Measurements from ENCODE around the gene CCDC171.
"Not testable (repeated sequence)": the region's sequence is repeated elsewhere in the genome, so short reads cannot be mapped to it uniquely, and the experiment has no call there.

CCDC171 gene

GRCh38 chr9:15553528-15553898 lies 670 bp downstream of the CCDC171 start:
- no peak for DNase-seq (ENCODE audit: low read depth)
- TF ChIP-seq, protein P1, sequence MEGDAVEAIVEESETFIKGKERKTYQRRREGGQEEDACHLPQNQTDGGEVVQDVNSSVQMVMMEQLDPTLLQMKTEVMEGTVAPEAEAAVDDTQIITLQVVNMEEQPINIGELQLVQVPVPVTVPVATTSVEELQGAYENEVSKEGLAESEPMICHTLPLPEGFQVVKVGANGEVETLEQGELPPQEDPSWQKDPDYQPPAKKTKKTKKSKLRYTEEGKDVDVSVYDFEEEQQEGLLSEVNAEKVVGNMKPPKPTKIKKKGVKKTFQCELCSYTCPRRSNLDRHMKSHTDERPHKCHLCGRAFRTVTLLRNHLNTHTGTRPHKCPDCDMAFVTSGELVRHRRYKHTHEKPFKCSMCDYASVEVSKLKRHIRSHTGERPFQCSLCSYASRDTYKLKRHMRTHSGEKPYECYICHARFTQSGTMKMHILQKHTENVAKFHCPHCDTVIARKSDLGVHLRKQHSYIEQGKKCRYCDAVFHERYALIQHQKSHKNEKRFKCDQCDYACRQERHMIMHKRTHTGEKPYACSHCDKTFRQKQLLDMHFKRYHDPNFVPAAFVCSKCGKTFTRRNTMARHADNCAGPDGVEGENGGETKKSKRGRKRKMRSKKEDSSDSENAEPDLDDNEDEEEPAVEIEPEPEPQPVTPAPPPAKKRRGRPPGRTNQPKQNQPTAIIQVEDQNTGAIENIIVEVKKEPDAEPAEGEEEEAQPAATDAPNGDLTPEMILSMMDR (conservative IDR thresholded peaks at IDR 0.05; ENCODE audit: low read depth, low read length): no peak
- H3K4me3 ChIP-seq (ENCODE audit: low read length): peak overlapping the region; percentile 92

DNA sequence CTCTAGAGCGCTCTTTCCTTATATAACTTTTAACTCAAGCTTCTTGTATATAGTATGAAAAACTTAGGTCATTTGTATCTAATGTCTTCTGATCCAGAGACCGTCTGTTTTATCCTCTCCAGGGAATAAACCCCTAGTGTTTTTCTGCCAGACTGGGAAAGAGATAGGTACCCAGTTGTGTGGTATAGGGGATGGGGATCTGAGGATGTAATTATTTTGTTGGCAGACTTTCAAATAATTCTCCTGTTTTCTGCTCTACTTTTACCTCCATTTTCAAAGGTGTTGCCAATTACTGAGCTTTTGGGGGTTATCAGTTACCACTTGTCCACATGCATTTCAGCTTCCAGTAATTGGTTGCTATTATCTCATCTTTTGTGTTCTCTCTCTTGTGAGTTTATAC lies 17.9 kb downstream of the CCDC171 start:
- H3K4me3 ChIP-seq (ENCODE audit: low read length): no peak overlapping the region
- DNase-seq (ENCODE audit: low read depth): no peak
- TF ChIP-seq, protein P1 (conservative IDR thresholded peaks at IDR 0.05; ENCODE audit: low read depth, low read length): no peak

DNA sequence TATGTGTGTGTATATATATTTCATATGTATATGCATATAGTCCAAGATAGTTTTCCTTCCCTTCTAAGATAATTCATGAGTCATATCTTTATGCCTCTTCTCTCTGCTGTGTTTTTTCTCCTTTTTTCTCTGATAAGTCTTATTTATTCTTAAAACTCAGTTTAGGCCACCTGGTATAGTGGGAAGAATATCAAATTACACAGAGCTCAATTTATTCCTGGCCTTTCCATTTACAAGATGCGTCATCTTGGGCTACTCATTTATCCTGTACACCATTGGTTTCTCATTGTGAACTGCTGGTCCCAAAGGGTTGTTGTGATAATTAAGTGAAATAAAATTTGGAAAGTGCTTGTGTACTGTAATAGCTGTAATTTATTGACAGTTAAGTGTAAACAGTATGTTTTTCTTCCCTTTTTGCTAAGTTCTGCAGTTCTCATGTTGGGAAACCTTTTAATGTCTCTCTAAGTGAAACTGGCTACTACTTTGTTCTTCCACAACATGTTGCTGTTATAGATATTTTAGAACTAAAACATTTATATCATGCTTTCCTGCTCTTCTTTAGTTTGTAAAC lies 19.4 kb downstream of the CCDC171 start:
- no peak overlapping the region for H3K4me3 ChIP-seq (ENCODE audit: low read length)
- no peak for DNase-seq (ENCODE audit: low read depth)
- TF ChIP-seq, protein P1 (conservative IDR thresholded peaks at IDR 0.05; ENCODE audit: low read depth, low read length): no peak

- no peak for DNase-seq (ENCODE audit: low read depth)
- H3K4me3 ChIP-seq (ENCODE audit: low read length): no peak overlapping the region
- TF ChIP-seq, protein P1 (conservative IDR thresholded peaks at IDR 0.05; ENCODE audit: low read depth, low read length): no peak
These were observed 23.7 kb downstream of the CCDC171 start for GRCh38 chr9:15576350-15577050.

- TF ChIP-seq, protein P1 (conservative IDR thresholded peaks at IDR 0.05; ENCODE audit: low read depth, low read length): no peak
- no peak for DNase-seq (ENCODE audit: low read depth)
- H3K4me3 ChIP-seq (ENCODE audit: low read length): no peak overlapping the region
These were observed 25.9 kb downstream of the CCDC171 start for GRCh38 chr9:15578714-15579113.

DNA sequence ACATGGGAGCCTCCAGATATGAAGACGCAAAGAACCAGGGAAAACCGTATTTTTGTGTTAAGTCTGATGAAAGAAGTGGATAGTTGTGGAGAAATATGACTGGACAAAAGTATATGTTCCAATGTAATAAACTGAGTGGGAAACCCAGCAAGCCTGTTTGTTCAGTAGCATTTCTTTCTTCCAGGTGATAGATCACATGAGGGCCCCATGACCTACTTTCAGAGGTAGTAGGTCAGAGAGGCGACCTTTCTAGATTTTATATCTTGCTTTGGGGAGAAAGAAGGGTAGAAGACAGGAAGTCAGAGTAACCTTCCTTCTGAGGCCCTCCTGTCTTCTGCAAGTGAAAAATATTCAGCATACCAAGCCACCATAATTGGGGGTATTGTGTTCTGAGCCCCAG lies 31.5 kb downstream of the CCDC171 start:
- DNase-seq (ENCODE audit: low read depth): no peak
- no peak overlapping the region for H3K4me3 ChIP-seq (ENCODE audit: low read length)
- TF ChIP-seq, protein P1 (conservative IDR thresholded peaks at IDR 0.05; ENCODE audit: low read depth, low read length): no peak

GRCh38 chr9:15592317-15592716 lies 39.5 kb downstream of the CCDC171 start:
- H3K4me3 ChIP-seq (ENCODE audit: low read length): no peak overlapping the region
- TF ChIP-seq, protein P1 (conservative IDR thresholded peaks at IDR 0.05; ENCODE audit: low read depth, low read length): no peak
- no peak for DNase-seq (ENCODE audit: low read depth)

DNA sequence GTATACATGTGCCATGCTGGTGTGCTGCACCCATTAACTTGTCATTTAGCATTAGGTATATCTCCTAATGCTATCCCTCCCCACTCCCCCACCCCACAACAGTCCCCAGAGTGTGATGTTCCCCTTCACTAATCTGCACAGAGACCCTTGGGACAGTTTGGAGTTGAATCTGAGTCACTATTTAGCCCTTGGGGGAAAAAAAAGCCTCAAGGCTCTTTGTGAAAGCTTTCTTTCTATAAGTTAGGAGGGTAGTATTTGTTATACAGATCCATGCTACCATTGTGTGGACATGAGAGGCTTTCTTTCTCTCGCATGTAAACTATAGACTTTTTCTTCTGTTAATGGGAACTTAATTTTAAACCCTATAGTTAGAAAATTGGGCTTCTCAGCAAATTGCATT lies 40.1 kb downstream of the CCDC171 start:
- not testable (repeated sequence) for H3K4me3 ChIP-seq (ENCODE audit: low read length); DNase-seq (ENCODE audit: low read depth)

DNA sequence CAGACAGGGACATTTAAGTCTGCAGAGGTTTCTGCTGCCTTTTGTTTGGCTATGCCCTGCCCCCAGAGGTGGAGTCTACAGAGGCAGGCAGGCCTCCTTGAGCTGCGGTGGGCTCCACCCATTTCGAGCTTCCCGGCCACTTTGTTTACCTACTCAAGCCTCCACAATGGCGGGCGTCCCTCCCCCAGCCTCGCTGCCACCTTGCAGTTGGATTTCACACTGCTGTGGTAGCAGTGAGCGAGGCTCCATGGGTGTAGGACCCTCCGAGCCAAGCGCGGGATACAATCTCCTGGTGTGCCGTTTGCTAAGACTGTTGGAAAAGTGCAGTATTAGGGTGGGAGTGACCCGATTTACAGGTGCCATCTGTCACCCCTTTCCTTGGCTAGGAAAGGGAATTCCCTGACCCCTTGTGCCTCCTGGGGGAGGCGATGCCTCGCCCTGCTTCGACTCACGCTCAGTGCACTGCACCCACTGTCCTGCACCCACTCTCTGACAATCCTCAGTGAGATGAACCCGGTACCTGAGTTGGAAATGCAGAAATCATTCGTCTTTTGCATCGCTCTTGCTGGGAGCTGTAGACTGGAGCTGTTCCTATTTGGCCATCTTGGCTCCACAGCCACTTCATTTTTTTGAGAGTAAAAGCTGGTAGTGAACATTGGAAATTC lies 48.0 kb downstream of the CCDC171 start:
- DNase-seq (ENCODE audit: low read depth): not testable (repeated sequence)

More for the DNA sequence above, 48.0 kb downstream of the CCDC171 start:
- not testable (repeated sequence) for H3K4me3 ChIP-seq (ENCODE audit: low read length)
